Gastrocnemius medialis (tissue), 4 donors: ENCODE data around the gene VPS54.

ENCODE experiments used
- POLR2A ChIP-seq, 2 donors: fragments of 450-650 bp; IDR thresholded peaks; one replicate each; pipeline ENCODE4 v1.6.1; 2017; ENCODE audit warnings: antibody characterized with exemption in 2 of 2, mild to moderate bottlenecking in 2 of 2, moderate library complexity in 2 of 2
- TF ChIP-seq, protein P1 (sequence below), 5 experiments: fragments of 450-650 bp in 3 of 5; fragments of 200-600 bp in 2 of 5; sonication (generic) in 2 of 5; IDR thresholded peaks in 4 of 5; conservative IDR thresholded peaks in 1 of 5; 1 replicate in 4 of 5; 2 replicates in 1 of 5; pipeline ENCODE4 v1.5.1; 2016 to 2019; ENCODE audit warnings: antibody characterized with exemption in 5 of 5, mild to moderate bottlenecking in 3 of 5, moderate library complexity in 3 of 5

GRCh38 chr2:63866009-63866709 lies 153.1 kb downstream of the VPS54 start:
- no peak for TF ChIP-seq POLR2A (IDR thresholded peaks at IDR 0.05)
- TF ChIP-seq, protein P1, sequence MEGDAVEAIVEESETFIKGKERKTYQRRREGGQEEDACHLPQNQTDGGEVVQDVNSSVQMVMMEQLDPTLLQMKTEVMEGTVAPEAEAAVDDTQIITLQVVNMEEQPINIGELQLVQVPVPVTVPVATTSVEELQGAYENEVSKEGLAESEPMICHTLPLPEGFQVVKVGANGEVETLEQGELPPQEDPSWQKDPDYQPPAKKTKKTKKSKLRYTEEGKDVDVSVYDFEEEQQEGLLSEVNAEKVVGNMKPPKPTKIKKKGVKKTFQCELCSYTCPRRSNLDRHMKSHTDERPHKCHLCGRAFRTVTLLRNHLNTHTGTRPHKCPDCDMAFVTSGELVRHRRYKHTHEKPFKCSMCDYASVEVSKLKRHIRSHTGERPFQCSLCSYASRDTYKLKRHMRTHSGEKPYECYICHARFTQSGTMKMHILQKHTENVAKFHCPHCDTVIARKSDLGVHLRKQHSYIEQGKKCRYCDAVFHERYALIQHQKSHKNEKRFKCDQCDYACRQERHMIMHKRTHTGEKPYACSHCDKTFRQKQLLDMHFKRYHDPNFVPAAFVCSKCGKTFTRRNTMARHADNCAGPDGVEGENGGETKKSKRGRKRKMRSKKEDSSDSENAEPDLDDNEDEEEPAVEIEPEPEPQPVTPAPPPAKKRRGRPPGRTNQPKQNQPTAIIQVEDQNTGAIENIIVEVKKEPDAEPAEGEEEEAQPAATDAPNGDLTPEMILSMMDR (IDR thresholded peaks at IDR 0.05 in 4 of 5, conservative IDR thresholded peaks at IDR 0.05 in 1 of 5), result no peak
